Astrocyte of the cerebellum (primary cell): ENCODE results near the gene ANKZF1.
A peak's percentile ranks its signal among the peaks of the same experiment; 100 is the strongest.

ENCODE experiments used
- DNase-seq: peaks from one replicate; pipeline ENCODE4 v3.0.0-alpha.2; 2011; ENCODE audit warnings: low read depth
- H3K4me3 ChIP-seq: 2 replicates; pipeline ENCODE4 v1.5.1; 2011; ENCODE audit warnings: mild to moderate bottlenecking, low read depth, low read length, moderate library complexity
- CTCF ChIP-seq: IDR thresholded peaks from 2 replicates; pipeline ENCODE4 v1.5.1; 2012; ENCODE audit warnings: low read length, low read depth, moderate library complexity, mild to moderate bottlenecking; ENCODE audit errors: missing control alignments
- in situ Hi-C: cut with HindIII; loops from 2 replicates; pipeline ENCODE4 v1.10.0; 2017; ENCODE audit warnings: low sequenced_read_pairs

The ANKZF1 gene

GRCh38 chr2:219271021-219271420 is 41.4 kb downstream of the ANKZF1 start:
- DNase-seq, result no peak
- H3K4me3 ChIP-seq, result no peak overlapping the region
- in situ Hi-C loops, result no loop called here
- no peak for TF ChIP-seq CTCF

GRCh38 chr2:219272356-219272755 is 42.8 kb downstream of the ANKZF1 start:
- DNase-seq, result no peak
- in situ Hi-C loops, result no loop called here
- no peak overlapping the region for H3K4me3 ChIP-seq
- TF ChIP-seq CTCF, result no peak

- DNase-seq, result no peak
- no peak for TF ChIP-seq CTCF
- in situ Hi-C loops, result no loop called here
- no peak overlapping the region for H3K4me3 ChIP-seq
These were observed 43.4 kb downstream of the ANKZF1 start for GRCh38 chr2:219272995-219273394.

GRCh38 chr2:219273937-219274336 is 44.3 kb downstream of the ANKZF1 start:
- TF ChIP-seq CTCF, result no peak
- in situ Hi-C loops, result no loop called here
- no peak for DNase-seq
- no peak overlapping the region for H3K4me3 ChIP-seq

GRCh38 chr2:219274361-219274921 is 44.8 kb downstream of the ANKZF1 start:
- no peak overlapping the region for H3K4me3 ChIP-seq
- no peak for DNase-seq
- no peak for TF ChIP-seq CTCF
- in situ Hi-C loops, result no loop called here

- peak; percentile 97 for TF ChIP-seq CTCF
- in situ Hi-C loops, result no loop called here
- peak; percentile 33 for DNase-seq
- no peak overlapping the region for H3K4me3 ChIP-seq
These were observed 48.4 kb downstream of the ANKZF1 start for GRCh38 chr2:219277703-219278654.
